HG03135 (cell line): ENCODE measurements around the gene TMEM120A.

Source experiments
- ATAC-seq: cut with Tn5 transposase; IDR thresholded peaks from one replicate; pipeline ENCODE4 v1.9.1; 2021; ENCODE audit warnings: mild to moderate bottlenecking, moderate library complexity; ENCODE audit not compliant: unreplicated experiment

The TMEM120A gene

DNA sequence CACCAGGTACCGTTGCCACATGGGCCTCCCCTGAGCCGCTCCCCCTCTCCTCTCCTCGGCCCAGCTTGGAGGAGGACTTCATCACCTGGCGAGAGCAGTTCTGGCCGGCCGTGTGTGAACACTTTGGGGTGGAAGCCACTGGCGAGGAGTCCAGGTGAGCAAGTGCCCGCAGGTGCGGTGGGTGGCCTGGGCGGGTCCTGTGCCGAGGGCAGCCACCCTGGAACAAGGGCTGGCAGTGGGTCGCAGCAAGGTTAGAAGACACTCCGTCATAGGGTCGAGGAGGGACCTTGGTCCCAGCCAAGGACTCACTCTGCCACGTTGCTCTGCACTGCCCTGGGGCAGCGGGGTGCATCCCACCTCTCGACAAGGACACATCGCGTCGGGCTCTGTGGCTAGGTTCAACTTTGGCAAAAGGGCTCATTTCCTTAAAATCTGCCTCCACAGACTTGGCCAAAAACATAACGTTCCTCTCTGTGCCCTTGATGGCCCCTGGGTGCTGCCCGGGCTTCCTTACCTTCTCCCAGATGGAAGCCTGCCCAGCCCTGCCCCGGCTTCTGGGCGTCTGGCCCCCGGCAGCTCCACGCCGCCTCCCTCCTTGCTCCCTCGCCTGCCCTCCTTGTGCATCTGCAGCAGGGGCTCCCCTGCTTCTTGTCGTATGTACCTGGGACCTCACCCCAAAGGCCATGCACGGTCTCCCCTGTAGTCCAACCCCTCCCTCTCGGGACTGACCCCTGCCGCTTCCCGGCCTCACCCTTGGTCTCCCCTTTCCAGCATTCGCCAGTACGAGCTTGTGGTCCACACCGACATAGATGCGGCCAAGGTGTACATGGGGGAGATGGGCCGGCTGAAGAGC is 12.7 kb downstream of the TMEM120A start:
- no peak for ATAC-seq

DNA sequence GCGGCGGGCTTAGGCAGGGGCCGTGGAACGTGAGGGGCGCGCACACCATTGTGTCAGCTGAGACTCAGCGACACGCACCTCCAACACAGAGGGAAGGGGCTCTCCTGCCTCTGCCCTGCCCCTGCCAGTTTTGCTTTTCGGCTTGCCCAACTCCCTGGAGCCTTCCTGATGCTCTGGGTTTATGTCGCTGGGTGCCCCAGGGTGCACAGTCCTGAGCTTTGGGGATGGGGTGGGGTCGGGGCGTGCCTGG is 13.3 kb downstream of the TMEM120A start:
- no peak for ATAC-seq

DNA sequence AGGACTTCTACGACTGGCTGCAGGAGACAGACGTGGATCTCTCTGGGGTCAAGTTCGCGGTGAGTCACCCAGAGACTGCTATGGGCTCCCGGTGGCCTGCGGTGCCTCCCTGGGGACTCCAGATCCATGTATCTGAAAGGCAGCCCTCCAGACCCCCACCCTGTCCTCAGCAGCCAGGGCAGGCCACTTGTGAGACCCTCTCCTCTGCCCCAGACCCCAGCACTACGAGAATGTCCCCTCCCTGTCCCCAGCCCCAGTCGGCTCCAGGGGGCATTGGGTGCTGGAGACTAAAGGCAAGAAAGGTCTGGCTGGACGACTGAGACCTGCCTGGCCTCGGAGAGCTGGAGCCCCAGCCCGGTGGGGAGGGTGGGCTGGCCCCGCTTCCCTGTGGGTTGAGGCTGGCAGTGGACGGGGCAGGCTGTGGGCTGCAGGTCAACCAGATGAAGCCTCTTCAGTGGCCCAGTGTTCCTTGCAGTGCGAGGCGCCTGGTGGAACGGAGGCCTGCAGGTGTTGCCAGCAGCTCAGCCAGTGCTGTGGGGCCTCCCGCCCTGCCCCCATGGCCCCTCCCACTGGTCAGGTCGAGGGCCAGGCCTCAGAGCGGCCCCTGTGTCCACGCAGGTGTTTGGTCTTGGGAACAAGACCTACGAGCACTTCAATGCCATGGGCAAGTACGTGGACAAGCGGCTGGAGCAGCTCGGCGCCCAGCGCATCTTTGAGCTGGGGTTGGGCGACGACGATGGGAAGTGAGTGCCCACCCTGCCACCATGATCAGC is 13.8 kb downstream of the TMEM120A start:
- ATAC-seq = no peak

DNA sequence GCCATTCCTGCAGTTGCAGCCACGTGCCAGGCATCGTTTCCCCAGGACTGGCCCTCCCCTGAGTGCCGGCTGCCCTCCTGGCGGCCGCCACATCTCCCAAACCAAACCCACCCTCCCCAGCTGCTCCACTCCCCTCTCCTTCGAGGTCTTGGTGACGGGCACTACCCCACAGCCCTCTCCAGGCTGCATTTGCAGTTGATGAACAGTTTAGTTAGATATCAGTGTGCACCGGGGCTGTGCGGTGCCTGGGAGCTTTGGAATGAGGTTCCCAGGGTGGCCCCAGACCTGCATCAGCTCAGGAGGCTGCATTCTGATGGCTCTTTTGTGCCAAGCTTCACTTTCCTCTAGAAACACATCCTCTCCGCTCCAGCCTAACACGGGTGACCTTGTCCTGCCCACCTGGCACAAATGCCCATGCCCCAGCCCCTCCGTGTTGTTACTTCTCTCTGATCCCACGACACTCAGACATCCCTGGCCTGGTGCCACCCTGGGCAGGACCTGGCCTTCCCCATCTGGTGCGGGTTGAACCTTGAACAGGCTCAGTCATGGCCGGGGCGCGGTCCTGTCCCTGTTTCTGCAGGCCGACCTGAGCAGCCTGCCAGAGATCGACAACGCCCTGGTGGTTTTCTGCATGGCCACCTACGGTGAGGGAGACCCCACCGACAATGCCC is 14.5 kb downstream of the TMEM120A start:
- no peak for ATAC-seq

DNA sequence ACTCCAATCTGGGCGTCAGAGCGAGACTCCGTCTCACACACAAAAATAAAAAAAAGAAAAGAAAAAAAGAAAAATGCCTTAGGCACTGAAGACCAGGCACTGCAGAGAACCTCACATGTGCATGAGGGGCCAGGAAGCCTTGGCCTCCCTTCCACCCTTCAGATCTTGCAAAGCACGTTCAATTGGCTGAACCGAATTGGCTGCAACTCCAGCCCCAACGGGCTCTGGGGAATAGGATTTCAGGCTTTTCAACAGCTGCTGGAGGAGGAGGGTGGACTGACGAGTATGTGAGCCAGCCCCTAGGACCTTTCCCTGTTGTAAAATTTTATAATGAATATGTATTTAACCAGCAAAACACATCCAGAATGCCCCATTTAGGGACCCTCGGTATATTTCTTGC is 16.7 kb downstream of the TMEM120A start:
- ATAC-seq = no peak

DNA sequence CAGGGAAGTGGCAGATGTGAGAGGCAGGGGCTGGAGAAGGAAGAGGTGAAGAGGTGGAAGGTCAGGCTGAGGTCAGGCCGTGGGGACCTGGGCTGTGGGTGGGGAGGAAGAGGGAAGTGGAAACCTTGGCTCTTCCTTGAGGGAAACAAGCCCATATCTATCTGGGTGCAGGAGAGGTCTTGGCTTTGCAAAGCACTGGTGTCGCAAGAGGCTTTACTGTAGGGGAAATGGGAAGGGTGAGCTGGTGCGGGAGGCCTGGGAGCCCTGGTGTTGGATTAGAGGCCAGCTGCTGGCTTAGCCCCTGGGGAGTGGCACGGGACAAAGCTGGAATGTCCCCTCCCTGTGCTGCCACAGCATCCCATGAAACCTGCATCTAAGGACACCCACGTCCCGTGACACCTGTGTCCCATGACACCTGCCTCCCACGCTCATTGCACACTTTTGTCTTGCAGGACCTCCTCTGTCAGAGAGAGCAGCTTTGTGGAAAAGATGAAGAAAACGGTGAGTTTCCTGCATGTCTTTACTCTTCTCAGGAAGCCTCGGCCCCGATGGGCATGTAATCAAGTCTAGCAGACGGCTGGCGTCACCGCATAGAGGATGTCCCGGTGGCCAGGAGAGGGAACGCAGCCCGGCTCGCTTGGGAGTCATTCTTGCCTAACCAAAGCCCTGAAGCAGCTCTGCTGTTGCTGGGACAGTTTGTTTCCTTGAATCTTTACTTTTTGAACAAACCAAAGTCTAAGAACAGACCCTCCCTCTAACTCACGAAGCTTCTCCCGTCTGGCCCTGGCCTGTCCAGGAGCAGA is 22.2 kb downstream of the TMEM120A start:
- ATAC-seq = no peak

DNA sequence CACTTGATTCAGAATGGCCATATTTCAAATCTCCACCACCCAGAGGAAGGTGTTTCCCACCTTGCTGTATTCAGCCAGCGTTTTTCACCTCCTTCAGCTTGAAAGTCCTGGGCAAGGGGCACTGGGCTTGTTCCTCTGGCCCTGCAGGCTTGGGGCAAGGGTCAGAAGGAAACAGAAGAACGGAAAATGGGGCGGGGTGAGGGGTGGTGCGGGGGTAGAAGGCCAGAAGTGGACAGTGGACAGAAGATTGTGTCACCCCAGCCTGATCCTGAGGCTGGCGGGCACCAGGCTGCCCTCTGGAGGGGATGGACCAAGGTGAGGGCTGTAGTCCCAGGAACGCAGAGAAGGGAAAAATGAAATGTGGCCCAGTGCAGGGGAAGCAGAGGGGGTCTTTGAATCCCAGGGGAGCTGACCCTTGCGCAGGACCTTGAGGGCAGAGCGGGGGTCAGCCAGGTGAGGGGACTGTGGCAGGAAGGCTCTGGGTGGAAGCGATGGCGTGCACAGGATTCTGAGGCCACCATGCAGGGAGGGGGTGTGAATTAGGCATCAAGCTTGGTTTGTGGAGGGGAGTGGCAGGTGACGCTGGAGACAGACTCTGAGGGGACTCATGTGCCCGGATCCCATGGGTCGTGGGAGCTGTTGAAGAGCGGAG is 23.0 kb downstream of the TMEM120A start:
- no peak for ATAC-seq

DNA sequence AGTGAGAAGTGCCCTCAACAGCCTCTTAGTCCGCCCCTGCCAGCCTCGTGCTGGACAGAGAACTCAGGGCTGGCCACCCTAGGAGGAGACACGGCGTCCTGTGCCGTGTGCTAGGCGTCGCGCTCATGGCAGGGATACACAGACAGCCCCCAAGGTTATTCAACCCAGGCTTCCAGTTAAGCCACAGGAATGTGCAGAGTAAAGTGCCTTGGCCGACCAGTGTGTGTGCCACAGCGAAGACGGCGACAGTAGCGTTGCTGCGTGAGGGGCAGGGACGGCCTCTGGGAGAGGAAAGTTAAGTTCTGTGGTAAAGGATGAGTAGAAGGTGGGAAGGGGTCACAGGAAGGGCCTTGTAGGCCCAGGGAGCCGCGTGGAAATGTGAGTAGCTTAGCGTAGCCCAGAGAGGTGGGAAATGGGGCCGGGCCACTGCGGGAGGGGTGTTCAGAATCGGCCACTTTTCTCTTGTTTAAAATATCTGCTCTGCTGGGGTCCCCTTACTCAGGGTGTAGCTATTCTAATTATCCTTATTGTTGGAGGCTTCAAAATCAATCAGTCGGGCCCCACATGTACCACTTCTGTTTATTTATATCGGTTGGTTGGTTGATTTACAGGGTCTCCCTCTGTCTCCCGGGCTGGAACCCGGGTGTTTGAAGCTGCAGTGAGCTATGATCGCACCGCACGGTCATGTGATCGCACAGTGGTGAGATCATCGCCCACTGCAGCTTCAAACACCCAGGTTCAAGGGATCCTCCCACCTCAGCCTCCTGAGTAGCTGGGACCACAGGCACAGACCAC is 24.5 kb downstream of the TMEM120A start:
- no peak for ATAC-seq

DNA sequence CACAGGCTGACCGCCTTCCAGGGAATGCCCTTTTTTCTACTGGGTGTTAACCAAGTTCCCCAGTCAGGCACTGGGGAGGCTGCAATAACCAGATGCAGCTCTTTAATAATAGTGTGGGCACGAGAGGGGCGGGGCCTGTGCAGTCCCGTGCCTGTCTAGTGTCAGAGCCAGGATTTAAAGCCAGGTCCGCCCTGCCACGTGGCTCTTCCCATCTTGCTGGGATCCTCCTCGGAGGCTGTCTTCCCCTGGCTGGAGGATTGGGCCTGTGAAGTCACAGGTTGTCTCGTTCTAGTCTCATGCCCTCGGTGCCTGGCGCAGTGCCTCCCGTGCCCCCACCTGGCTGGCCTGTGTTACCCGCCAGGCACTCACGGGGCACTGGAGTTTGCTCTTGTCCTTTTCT is 25.2 kb downstream of the TMEM120A start:
- no peak for ATAC-seq

DNA sequence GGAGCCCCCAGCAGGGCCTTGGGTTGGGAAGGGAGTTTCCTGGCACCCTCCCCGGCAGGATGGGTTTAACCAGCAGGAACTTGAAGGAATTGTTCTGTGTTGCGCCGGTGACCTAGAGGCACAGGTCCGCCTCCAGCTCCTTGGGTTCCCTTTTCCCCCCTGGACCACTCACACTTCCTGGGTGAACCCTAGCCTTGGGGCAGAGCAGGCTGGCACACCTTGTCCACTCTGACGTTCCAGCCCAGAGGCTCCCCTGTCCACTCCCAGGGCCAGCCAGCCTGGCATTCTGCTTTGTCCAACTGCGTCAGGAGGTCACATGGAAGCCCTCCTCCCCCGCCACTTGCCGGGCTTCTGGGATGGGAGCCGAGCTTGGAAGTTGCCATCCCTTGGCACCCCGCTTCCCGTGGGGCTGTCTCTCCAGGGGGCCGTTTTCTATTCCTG is 25.8 kb downstream of the TMEM120A start:
- no peak for ATAC-seq

DNA sequence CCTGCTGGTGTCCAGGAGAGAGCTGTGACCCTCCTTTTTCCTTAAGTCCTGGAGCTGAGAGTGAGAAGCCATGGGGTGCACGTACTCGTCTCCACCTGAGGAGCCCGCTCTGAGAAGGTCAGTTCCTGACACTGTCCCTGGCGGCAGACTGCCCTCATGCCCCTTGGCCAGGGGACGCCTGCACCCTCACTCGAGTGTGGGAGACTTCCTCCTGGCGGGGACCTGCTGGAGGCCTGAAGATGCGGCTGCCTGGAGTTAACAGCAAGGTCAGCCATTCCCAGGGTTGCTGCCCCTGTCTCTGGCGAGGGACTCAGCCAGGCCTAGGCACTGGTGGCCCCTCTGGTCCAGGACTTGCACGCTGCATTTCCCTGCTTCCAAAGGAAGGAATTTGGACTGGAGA is 26.4 kb downstream of the TMEM120A start:
- no peak for ATAC-seq

DNA sequence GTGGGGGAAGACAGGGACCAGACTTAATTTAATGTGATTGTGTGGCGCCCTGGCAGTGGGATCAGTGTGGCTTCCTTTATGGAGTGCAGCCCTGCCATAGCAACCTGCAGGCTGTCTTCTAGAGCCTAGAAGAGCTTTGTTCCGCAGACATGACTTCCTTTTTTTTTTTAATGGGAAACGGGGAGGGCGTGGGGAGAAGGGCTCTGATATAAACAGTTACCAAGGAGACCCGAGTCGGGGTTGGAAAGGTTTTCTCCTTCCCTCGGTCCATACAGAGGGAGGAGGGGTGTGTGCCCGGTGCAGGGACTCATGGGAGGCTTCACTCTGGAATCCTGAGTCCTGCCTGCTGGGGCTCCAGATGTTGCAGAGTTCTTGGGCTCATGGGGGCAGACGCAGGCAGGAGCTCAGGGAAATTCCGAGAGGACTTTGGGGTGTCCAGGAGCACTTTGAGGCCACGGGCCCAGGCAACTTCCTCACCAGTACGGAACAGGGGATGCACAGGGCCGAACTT is 26.9 kb downstream of the TMEM120A start:
- no peak for ATAC-seq

DNA sequence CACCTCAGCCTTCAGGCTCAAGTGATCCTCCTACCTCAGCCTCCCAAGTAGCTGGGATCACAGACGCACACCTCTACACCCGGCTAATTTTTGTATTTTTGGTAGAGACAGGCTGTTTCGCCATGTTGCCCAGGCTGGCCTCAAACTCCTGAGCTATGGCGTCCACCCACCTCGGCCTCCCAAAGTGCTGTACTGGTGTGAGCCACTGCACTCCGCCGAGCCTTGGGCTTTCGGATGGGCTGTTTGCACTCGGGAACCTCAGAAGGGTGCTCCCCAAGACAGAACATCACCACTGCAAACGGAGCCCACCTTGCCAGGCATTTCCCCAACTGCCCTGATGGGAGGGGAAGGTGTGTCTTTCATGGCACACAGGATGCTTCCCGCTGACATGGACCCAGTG is 27.3 kb downstream of the TMEM120A start:
- no peak for ATAC-seq

DNA sequence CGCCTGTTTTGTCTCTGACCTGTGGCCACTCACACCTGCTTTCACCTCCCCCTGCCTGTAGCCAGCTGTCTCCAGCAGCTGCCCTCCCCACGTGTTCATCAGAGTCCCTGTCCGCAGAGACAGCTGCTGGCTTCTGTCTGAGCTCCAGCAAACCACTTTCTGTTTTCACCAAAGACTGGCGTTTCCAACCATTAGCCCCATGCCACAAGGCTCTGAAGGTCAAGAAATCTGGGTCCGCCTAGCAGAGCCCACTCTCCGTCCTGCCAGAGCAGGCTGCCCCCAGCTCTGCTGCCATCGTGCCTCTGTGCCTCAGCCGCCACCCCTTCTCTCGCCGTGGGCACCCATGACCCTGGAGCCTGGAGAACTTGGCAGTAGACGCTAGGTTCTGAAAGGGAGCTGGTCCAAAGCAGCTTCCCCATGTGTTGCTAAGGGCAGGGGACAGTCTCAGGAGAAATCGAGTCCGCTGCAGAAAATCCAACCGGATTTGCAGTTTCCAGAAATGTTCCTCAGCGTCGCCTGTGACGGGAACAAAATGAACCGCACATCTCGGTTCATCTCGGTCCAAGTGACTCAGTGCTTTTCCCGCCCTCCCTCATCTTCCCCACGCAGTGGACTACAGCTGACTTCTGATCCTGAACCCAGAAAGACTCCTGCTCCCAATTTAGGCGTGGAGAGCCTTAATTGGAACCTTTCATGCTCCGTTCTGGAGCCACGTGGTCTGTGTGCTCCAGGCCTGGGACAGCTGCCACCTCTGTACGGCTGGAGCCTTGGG is 28.0 kb downstream of the TMEM120A start:
- no peak for ATAC-seq

DNA sequence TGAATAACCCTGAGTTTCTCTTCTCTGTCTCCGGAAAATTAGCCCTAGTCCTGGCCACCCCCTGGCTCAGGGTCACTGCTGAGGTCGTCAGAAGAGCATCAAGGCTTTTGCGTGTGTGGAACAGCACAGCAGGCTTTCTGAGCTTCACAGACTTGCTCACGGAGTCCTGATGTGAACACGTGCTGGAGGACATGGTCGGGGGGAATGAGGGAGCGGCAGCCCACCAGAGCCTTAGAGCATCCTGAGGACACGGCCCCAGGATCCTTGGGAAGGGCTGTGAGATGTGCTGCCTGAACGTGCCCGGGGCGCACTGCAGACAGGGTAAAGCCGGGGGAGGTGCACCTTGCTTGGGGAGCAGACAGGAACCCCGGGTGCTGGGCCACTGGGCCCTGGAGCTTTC is 28.8 kb downstream of the TMEM120A start:
- ATAC-seq = no peak

DNA sequence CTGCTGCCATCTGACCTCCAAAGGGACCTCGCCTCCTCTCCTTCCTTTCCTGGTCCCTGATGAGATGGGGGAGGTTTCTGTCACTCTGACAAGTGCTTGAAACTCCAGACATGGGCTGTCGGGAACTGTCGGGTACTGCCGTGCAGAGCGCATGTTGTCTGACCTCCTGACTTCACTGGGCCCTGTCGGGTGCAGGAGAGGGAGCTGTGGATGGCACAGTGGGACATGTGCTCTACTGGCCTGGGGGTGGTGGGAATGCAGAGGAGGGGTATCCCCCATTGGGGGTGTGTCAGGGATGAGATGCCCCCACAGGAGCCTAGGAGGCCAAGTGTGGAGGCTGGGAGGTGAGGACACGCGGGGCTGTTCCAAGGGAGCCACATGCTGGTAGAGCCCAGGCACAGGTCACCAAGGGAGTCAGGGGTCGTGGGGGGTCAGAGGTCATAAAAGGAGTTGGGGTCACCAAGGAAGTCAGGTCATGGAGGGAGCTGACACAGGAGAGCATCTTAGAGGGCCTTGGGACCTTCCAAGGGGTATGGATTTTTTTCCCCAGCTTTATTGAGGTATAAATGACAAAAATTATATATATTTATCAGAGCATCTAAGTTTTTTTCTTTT is 30.9 kb downstream of the TMEM120A start:
- ATAC-seq = no peak

DNA sequence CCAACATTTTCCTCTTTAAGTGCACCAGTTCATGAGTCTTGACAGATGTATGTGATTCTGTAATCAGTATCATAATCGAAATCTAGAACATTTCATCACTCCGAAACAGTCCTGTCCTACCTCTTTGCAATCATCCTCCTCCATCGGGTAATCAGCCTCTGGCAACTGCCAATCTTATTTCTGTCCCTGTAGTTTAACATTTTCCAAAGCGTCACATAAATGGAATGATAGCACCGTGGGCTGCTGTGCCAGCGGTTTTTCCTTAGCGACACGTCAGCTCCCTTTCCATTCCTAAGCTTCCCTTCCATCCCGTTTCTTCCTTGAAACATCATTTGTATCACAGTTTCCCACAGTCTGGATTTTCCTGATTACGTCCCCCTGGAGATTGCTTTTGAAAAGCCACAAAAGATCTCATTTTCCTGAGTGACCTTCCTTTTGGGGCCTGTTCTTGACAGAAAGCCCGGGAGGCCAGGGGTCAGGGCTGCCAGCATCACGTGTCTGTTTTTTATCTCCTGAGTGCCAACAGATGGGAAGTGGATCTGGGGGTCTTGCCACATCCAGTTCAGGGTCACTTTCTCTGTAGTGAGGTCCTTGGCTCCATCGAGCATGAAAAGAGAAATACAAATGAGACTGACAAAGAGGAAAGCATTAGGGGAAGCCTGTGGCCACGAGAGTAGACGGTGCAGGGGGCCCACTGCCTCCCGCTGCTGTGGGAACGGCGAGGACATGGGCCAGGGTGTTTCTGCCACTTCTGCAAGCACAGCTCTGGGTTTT is 31.6 kb downstream of the TMEM120A start:
- ATAC-seq = no peak

DNA sequence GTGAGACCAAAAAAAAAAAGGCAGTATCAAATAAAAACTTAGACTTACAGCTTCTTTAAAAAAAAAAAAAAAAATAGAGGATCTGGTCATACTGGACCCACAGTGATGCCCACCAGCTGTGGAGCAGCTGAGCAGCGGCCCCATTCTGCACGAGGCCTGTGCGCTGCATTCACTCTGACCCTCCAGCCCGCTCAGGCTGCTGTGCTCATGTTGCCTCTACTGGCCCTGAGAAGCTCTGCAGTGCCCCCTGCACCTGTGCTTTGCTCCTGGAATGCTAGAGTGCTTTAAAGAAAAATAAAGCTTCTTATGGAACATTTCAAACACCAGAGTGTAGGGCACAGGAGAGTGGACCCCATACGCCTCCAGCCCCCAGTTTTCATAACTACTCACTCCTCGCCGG is 33.2 kb downstream of the TMEM120A start:
- ATAC-seq = no peak
